ENCODE results near the gene ARHGAP32. TPM values are rescaled to one million over a fixed set of nuclear protein-coding genes. Genes with fewer than 3 reads are reported as not detected.

ARHGAP32 gene
- total RNA-seq, 4 donors from 2014 or later: 9.8 to 18.8 (median 16.2) TPM

DNA sequence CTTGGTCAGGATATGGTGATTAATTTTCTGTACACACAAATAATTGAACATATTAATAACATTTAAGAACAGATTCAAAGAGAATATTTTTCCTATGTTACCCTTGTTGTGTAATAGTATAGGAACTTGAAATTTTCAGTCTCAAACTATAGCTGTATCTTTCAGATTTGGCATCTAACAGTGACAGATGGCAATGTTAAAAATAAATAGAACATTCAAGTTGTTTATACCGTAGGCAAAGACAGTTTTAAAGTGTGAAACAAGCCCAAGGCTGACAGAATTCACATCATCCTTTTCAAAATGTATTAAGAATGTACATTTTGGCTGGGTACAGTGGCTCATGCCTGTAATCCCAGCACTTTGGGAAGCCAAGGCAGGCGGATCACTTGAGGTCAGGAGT lies 156.9 kb downstream of the ARHGAP32 start:
- ATAC-seq: no peak
- Histone ChIP-seq H3K4me3 (no peak overlapping the region), H3K4me1 (no peaks in the 10 kb centered on the region), H3K27ac (no peak overlapping the region), H3K9me3 (peaks cover 0 to 16% (median 0%) of the 10 kb centered on the region in 3 donors), H3K27me3 (no peaks in the 10 kb centered on the region), H3K36me3 (peaks cover 0 to 11% of the 10 kb centered on the region in 2 donors)
- TF ChIP-seq CTCF (IDR thresholded peaks at IDR 0.05): no peak
- TF ChIP-seq POLR2A (IDR thresholded peaks at IDR 0.05): no peak
- TF ChIP-seq POLR2AphosphoS5 (IDR thresholded peaks at IDR 0.05): no peak
- no peak for TF ChIP-seq EP300 (IDR thresholded peaks at IDR 0.05)
- 100% methylated on average over 1 to 2 of the region's 2 CpGs for WGBS, 2 donors (ENCODE audit: low coverage in 1 of 2)

- 89 to 95% methylated on average over 1 of the region's 1 CpG for WGBS, 2 donors (ENCODE audit: low coverage in 1 of 2)
- ATAC-seq: no peak
- no peaks in the 10 kb centered on the region for H3K27me3 ChIP-seq
- no peak overlapping the region for H3K27ac ChIP-seq
- no peaks in the 10 kb centered on the region for H3K4me1 ChIP-seq
- peaks cover 0 to 11% of the 10 kb centered on the region in 2 donors for H3K36me3 ChIP-seq
- TF ChIP-seq CTCF (IDR thresholded peaks at IDR 0.05) (no peak), POLR2A (IDR thresholded peaks at IDR 0.05) (no peak), EP300 (IDR thresholded peaks at IDR 0.05) (no peak), POLR2AphosphoS5 (IDR thresholded peaks at IDR 0.05) (no peak)
- no peak overlapping the region for H3K4me3 ChIP-seq
- H3K9me3 ChIP-seq: peaks cover 0 to 14% (median 0%) of the 10 kb centered on the region in 3 donors
These were observed 158.1 kb downstream of the ARHGAP32 start for GRCh38 chr11:129034001-129034400.

DNA sequence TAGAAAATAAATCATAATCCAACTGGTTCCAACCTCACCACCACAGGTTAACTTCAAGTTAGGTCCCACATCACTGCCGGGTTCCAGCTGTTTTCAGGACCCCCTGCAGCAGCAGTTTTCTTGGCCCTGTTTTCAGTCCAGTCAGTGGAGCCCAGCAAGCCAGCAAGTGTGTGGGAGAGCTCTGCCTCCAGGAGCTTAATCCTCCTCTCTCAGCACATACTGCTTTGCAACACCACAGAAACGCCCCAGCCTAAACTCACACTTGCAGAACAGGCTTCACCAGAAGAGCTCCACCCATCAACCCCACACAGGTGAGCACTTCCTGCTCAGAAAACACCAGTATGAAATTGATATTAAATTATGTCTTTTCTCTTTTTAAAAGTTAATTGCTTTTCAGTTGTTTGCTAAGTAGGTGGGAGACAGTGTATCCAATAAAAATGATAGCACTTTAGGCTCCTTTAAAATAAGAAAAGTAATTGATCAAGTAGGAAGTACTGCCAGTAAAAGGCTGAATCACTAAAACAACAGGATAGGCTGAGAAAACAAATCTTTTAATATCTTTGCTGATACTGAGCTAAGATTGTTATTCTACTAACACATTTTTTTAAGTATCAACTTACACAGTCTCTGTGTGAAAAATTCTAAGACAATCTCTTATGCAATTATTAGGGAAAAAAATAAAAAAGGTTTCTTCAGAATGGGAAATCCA lies 168.0 kb downstream of the ARHGAP32 start:
- H3K4me3 ChIP-seq: no peak overlapping the region
- no peaks in the 10 kb centered on the region for H3K9me3 ChIP-seq
- no peaks in the 10 kb centered on the region for H3K27me3 ChIP-seq
- no peak overlapping the region for H3K27ac ChIP-seq
- no peaks in the 10 kb centered on the region for H3K36me3 ChIP-seq
- peaks cover 0 to 33% (median 0%) of the 10 kb centered on the region in 3 donors for H3K4me1 ChIP-seq
- ATAC-seq: no peak
- no peak for TF ChIP-seq CTCF (IDR thresholded peaks at IDR 0.05)
- no peak for TF ChIP-seq EP300 (IDR thresholded peaks at IDR 0.05)
- TF ChIP-seq POLR2A (IDR thresholded peaks at IDR 0.05): no peak
- no peak for TF ChIP-seq POLR2AphosphoS5 (IDR thresholded peaks at IDR 0.05)
- 58% methylated on average over 1 of the region's 2 CpGs; no CpG with 5 or more reads in 1 of the 2 donors for WGBS, 2 donors (ENCODE audit: low coverage in 1 of 2)

DNA sequence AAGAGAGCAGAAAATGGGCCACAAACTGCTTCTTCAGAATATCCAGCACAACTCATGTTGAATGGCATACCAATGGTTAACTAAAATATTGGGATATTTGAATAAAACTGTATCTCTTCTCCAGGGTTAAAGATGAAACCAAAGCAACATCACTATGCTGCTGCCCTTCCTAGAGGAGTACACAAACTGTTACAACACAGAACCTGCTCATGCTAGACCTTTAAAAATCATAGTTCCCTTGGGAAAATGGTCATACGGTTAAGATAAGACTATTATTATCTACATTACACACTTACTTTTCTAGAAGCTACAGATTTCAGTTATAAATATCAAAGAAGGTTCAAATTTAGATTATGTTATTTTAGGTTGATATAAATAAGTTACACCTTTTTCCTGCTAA lies 170.8 kb downstream of the ARHGAP32 start:
- no peak for ATAC-seq
- Histone ChIP-seq H3K4me3 (no peak overlapping the region), H3K36me3 (no peaks in the 10 kb centered on the region), H3K4me1 (peaks cover 0 to 38% (median 0%) of the 10 kb centered on the region in 3 donors), H3K9me3 (no peaks in the 10 kb centered on the region), H3K27me3 (no peaks in the 10 kb centered on the region), H3K27ac (no peak overlapping the region)
- no peak for TF ChIP-seq CTCF (IDR thresholded peaks at IDR 0.05)
- TF ChIP-seq POLR2AphosphoS5 (IDR thresholded peaks at IDR 0.05): no peak
- TF ChIP-seq POLR2A (IDR thresholded peaks at IDR 0.05): no peak
- TF ChIP-seq EP300 (IDR thresholded peaks at IDR 0.05): no peak
- 28 to 43% methylated on average over 1 of the region's 1 CpG for WGBS, 2 donors (ENCODE audit: low coverage in 1 of 2)

DNA sequence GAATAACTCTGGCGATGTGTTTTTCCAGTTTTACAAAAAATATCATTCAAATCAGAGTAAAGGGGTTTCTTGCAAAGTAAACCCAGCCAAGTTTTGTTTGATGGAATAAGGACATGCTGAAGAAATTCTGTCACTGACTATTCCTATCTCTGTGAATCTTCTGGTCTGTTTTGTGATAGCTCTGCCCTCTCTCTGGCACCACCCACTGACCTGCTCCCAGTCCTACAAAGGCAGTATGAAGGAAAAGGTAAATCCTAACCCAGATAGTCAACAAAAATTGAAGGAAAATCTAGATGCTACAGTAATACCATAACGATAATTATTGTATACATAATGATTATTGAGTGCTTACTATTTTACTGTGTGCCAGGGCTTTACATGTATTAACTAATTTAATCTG lies 173.1 kb downstream of the ARHGAP32 start:
- H3K9me3 ChIP-seq: no peaks in the 10 kb centered on the region
- no peaks in the 10 kb centered on the region for H3K27me3 ChIP-seq
- TF ChIP-seq POLR2AphosphoS5 (IDR thresholded peaks at IDR 0.05) (no peak), POLR2A (IDR thresholded peaks at IDR 0.05) (no peak), CTCF (IDR thresholded peaks at IDR 0.05) (no peak), EP300 (IDR thresholded peaks at IDR 0.05) (no peak)
- peaks cover 0 to 36% (median 0%) of the 10 kb centered on the region in 3 donors for H3K4me1 ChIP-seq
- H3K27ac ChIP-seq: no peak overlapping the region
- WGBS, 2 donors (ENCODE audit: low coverage in 1 of 2): 55 to 71% methylated on average over 2 of the region's 2 CpGs
- no peaks in the 10 kb centered on the region for H3K36me3 ChIP-seq
- no peak for ATAC-seq
- H3K4me3 ChIP-seq: no peak overlapping the region
